Trophoblast cell (in vitro differentiated cells and primary cell): ENCODE measurements around the gene CDKL4.

ENCODE experiments used
- DNase-seq, 2 donors: peaks; one replicate each; pipeline ENCODE4 v3.0.0-alpha.2; 2016
- H2AFZ ChIP-seq: 2 replicates; pipeline ENCODE4 v1.6.1; 2013; ENCODE audit warnings: low read length, moderate library complexity, mild to moderate bottlenecking; ENCODE audit not compliant: insufficient read depth, poor library complexity
- H2AK5ac ChIP-seq: 2 replicates; pipeline ENCODE4 v1.6.1; 2013; ENCODE audit warnings: mild to moderate bottlenecking, low read length
- H2BK120ac ChIP-seq: 2 replicates; pipeline ENCODE4 v1.6.1; 2013; ENCODE audit warnings: low read length, mild to moderate bottlenecking, moderate library complexity; ENCODE audit not compliant: insufficient read depth, poor library complexity
- H2BK12ac ChIP-seq: 2 replicates; pipeline ENCODE4 v1.6.1; 2013; ENCODE audit warnings: mild to moderate bottlenecking, low read length, moderate library complexity
- H2BK5ac ChIP-seq: 2 replicates; pipeline ENCODE4 v1.6.1; 2013; ENCODE audit warnings: low read length, low read depth, moderate library complexity, mild to moderate bottlenecking; ENCODE audit not compliant: poor library complexity
- H3K14ac ChIP-seq: 2 replicates; pipeline ENCODE4 v1.6.1; 2013; ENCODE audit warnings: mild to moderate bottlenecking, low read length
- H3K18ac ChIP-seq: 2 replicates; pipeline ENCODE4 v1.6.1; 2013; ENCODE audit warnings: mild to moderate bottlenecking, low read length
- H3K23ac ChIP-seq: 2 replicates; pipeline ENCODE4 v1.6.1; 2013; ENCODE audit warnings: low read length
- H3K27ac ChIP-seq: 2 replicates; pipeline ENCODE4 v1.5.1; 2013; ENCODE audit warnings: low read depth, mild to moderate bottlenecking, inconsistent platforms, low read length, moderate library complexity
- H3K27me3 ChIP-seq: 2 replicates; pipeline ENCODE4 v1.6.1; 2013; ENCODE audit warnings: inconsistent platforms, mild to moderate bottlenecking, low read length, moderate library complexity; ENCODE audit not compliant: insufficient read depth
- H3K36me3 ChIP-seq, 2 experiments: 1 replicate in 1 of 2; 2 replicates in 1 of 2; pipeline ENCODE4 v1.6.1; 2013; ENCODE audit warnings: low read length in 2 of 2, mild to moderate bottlenecking in 2 of 2, moderate library complexity in 1 of 2; ENCODE audit not compliant: insufficient read depth in 2 of 2, control insufficient read depth in 1 of 2
- H3K4ac ChIP-seq: 2 replicates; pipeline ENCODE4 v1.6.1; 2013; ENCODE audit warnings: low read depth, mild to moderate bottlenecking, low read length, moderate library complexity
- H3K4me1 ChIP-seq, 2 experiments: 1 replicate in 1 of 2; 2 replicates in 1 of 2; pipeline ENCODE4 v1.6.1; 2013; ENCODE audit warnings: low read length in 2 of 2, mild to moderate bottlenecking in 2 of 2, moderate library complexity in 1 of 2; ENCODE audit not compliant: insufficient read depth in 2 of 2, control insufficient read depth in 1 of 2
- H3K4me2 ChIP-seq: 2 replicates; pipeline ENCODE4 v1.6.1; 2013; ENCODE audit warnings: inconsistent platforms, mild to moderate bottlenecking, low read length, moderate library complexity
- H3K4me3 ChIP-seq: 2 replicates; pipeline ENCODE4 v1.5.1; 2013; ENCODE audit warnings: mild to moderate bottlenecking, low read depth, low read length, inconsistent platforms
- H3K79me1 ChIP-seq: one replicate; pipeline ENCODE4 v1.6.1; 2013; ENCODE audit warnings: low read length
- H3K79me2 ChIP-seq: 2 replicates; pipeline ENCODE4 v1.6.1; 2013; ENCODE audit warnings: low read length, mild to moderate bottlenecking; ENCODE audit not compliant: control insufficient read depth, insufficient read depth, poor library complexity
- H3K9ac ChIP-seq: 2 replicates; pipeline ENCODE4 v1.6.1; 2013; ENCODE audit warnings: mild to moderate bottlenecking, low read length
- H3K9me3 ChIP-seq: 2 replicates; pipeline ENCODE4 v1.6.1; 2013; ENCODE audit warnings: low read depth, mild to moderate bottlenecking, control low read depth, inconsistent platforms, low read length; ENCODE audit not compliant: insufficient read depth
- H4K12ac ChIP-seq: 2 replicates; pipeline ENCODE4 v1.6.1; 2013; ENCODE audit warnings: low read depth, mild to moderate bottlenecking, low read length, moderate library complexity
- H4K8ac ChIP-seq: 2 replicates; pipeline ENCODE4 v1.6.1; 2013; ENCODE audit warnings: low read depth, mild to moderate bottlenecking, low read length, moderate library complexity
- H4K91ac ChIP-seq: one replicate; pipeline ENCODE4 v1.6.1; 2013; ENCODE audit warnings: low read depth, mild to moderate bottlenecking, low read length, moderate library complexity
- WGBS: extraction: QIAGEN DNeasy Blood & Tissue Kit; methylation state at CpG from one replicate; pipeline ENCODE4 v1.1.7; 2013; ENCODE audit warnings: missing lambda C conversion rate; ENCODE audit not compliant: insufficient read length, insufficient coverage; ENCODE audit errors: extremely low coverage; 5-methylcytosine and 5-hydroxymethylcytosine counted together

The CDKL4 gene

GRCh38 chr2:39281391-39281790 lies 37.6 kb upstream of the CDKL4 start:
- no peak for DNase-seq
- H3K27me3 ChIP-seq: no peaks in the 10 kb centered on the region
- WGBS: no CpG with 5 or more reads among the region's 3 CpGs
- H2BK5ac ChIP-seq: no peak overlapping the region
- no peak overlapping the region for H3K4me3 ChIP-seq
- H4K91ac ChIP-seq: no peak overlapping the region
- no peak overlapping the region for H3K18ac ChIP-seq
- H3K27ac ChIP-seq: no peak overlapping the region
- no peaks in the 10 kb centered on the region for H3K79me1 ChIP-seq
- no peak overlapping the region for H4K12ac ChIP-seq
- H3K9me3 ChIP-seq: no peaks in the 10 kb centered on the region
- no peak overlapping the region for H4K8ac ChIP-seq
- no peak overlapping the region for H3K14ac ChIP-seq
- no peaks in the 10 kb centered on the region for H3K4me1 ChIP-seq
- H2BK12ac ChIP-seq: no peak overlapping the region
- no peak overlapping the region for H3K4me2 ChIP-seq
- H2AFZ ChIP-seq: no peak overlapping the region
- no peaks in the 10 kb centered on the region for H3K79me2 ChIP-seq
- no peak overlapping the region for H3K4ac ChIP-seq
- H2BK120ac ChIP-seq: no peak overlapping the region
- H3K23ac ChIP-seq: no peak overlapping the region
- H2AK5ac ChIP-seq: no peak overlapping the region
- peaks cover 16 to 27% of the 10 kb centered on the region in 2 experiments for H3K36me3 ChIP-seq
- no peak overlapping the region for H3K9ac ChIP-seq

DNA sequence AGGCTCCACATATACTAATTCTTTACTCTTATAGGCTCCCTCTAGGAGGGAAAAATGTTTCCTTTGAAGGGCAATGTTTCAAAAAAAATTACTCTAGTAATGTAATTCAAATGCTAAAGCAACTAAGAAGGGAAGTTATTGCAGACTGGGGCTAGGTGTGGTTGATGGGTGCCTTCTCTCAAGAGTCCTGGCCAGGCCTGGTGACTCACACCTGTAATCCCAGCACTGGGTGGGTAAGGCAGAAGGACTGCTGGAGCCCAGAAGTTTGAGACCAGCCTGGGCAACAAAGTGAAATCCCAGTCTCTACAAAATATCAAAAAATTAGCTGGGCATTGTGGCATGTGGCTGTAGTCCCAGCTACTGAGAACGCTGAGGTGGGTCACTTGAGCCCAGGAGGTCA lies 31.2 kb upstream of the CDKL4 start:
- Histone ChIP-seq H3K9ac (no peak overlapping the region), H4K8ac (no peak overlapping the region), H3K18ac (no peak overlapping the region), H3K14ac (no peak overlapping the region), H2BK5ac (no peak overlapping the region), H3K36me3 (peaks cover 19 to 22% of the 10 kb centered on the region in 2 experiments), H2BK120ac (no peak overlapping the region), H3K4me1 (no peaks in the 10 kb centered on the region), H2AK5ac (no peak overlapping the region), H3K9me3 (no peaks in the 10 kb centered on the region), H3K27ac (no peak overlapping the region), H2BK12ac (no peak overlapping the region), H4K12ac (no peak overlapping the region), H3K4me2 (no peak overlapping the region), H3K4ac (no peak overlapping the region), H3K4me3 (no peak overlapping the region), H3K79me2 (no peaks in the 10 kb centered on the region), H3K79me1 (no peaks in the 10 kb centered on the region), H4K91ac (no peak overlapping the region), H3K27me3 (no peaks in the 10 kb centered on the region), H3K23ac (no peak overlapping the region), H2AFZ (no peak overlapping the region)
- DNase-seq: no peak
- no CpG with 5 or more reads among the region's 1 CpG for WGBS

DNA sequence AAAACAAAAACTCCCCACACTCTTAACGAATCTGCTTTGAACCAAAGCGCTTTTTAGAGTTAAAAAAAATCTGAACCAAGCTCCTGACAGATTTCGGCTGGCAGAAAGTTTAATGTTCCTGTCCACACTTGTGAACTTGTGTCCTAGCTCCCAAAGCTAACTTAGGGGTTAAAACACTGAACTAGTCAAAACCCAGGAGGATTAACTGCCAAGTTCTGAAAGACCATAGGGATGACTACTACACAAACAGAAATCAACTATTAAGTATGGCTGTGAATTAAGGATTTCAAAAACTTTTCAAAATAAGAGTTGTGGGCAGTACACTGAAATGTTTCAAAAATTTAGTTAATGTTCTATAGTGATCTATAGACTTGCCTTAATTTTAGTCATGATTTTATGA lies 26.2 kb upstream of the CDKL4 start:
- Histone ChIP-seq H4K12ac (no peak overlapping the region), H4K91ac (no peak overlapping the region), H3K18ac (no peak overlapping the region), H2AK5ac (no peak overlapping the region), H3K4me2 (no peak overlapping the region), H3K14ac (no peak overlapping the region), H3K79me1 (no peaks in the 10 kb centered on the region), H3K4me1 (no peaks in the 10 kb centered on the region), H3K23ac (no peak overlapping the region), H3K4me3 (no peak overlapping the region), H2BK120ac (no peak overlapping the region), H3K79me2 (no peaks in the 10 kb centered on the region), H2BK5ac (no peak overlapping the region), H3K27ac (no peak overlapping the region), H3K4ac (no peak overlapping the region), H3K9me3 (no peaks in the 10 kb centered on the region), H2AFZ (no peak overlapping the region), H2BK12ac (no peak overlapping the region), H3K36me3 (peaks cover 5 to 9% of the 10 kb centered on the region in 2 experiments), H4K8ac (no peak overlapping the region), H3K27me3 (no peaks in the 10 kb centered on the region), H3K9ac (no peak overlapping the region)
- no peak for DNase-seq
- no CpG with 5 or more reads among the region's 3 CpGs for WGBS

DNA sequence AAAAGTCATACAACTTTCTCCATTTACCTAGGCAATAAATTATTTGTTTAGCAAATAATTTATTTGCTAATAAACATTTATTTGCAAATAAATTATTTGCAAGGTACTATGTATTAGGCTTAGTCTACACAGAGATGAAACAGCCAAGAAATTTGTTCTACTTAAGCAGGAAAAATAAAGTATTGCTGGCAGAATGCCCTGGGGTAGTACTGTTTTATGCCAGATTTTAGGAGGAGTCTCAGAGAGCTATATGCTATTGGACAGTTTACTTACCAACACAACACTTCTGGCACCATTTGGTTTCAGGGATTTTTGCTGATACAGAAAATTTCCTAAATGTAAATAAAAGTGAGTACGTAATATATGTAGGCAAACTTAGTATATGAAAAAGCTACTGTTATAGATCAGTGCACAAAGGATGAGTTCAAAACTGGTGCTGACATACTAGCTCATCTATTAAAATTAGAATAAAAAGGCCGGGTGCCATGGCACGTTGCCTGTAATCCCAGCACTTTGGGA lies 23.2 kb upstream of the CDKL4 start:
- Histone ChIP-seq H3K4me1 (no peaks in the 10 kb centered on the region), H3K79me2 (no peaks in the 10 kb centered on the region), H2BK12ac (no peak overlapping the region), H2AK5ac (no peak overlapping the region), H3K14ac (no peak overlapping the region), H2BK120ac (no peak overlapping the region), H3K4ac (no peak overlapping the region), H3K79me1 (no peaks in the 10 kb centered on the region), H4K12ac (no peak overlapping the region), H3K4me3 (no peak overlapping the region), H3K36me3 (peaks cover 6 to 12% of the 10 kb centered on the region in 2 experiments), H3K18ac (no peak overlapping the region), H2AFZ (no peak overlapping the region), H3K27ac (no peak overlapping the region), H4K8ac (no peak overlapping the region), H4K91ac (no peak overlapping the region), H3K9me3 (no peaks in the 10 kb centered on the region), H3K4me2 (no peak overlapping the region), H3K27me3 (no peaks in the 10 kb centered on the region), H3K23ac (no peak overlapping the region), H3K9ac (no peak overlapping the region), H2BK5ac (no peak overlapping the region)
- no peak for DNase-seq
- no CpG with 5 or more reads among the region's 3 CpGs for WGBS
